HG03442 (cell line): ENCODE measurements around the gene GOLGA6A.

Experiments used
- ATAC-seq: cut with Tn5 transposase; IDR thresholded peaks from one replicate; pipeline ENCODE4 v1.9.1; 2021; ENCODE audit warnings: mild to moderate bottlenecking, moderate library complexity; ENCODE audit not compliant: unreplicated experiment

The GOLGA6A gene

GRCh38 chr15:74038707-74039655 lies 43.4 kb downstream of the GOLGA6A start:
- no peak for ATAC-seq

GRCh38 chr15:74037171-74038117 lies 44.9 kb downstream of the GOLGA6A start:
- ATAC-seq, result no peak

GRCh38 chr15:74036271-74037170 lies 45.8 kb downstream of the GOLGA6A start:
- no peak for ATAC-seq

- ATAC-seq, result no peak
Observed at GRCh38 chr15:74035121-74036017, 47.0 kb downstream of the GOLGA6A start.

GRCh38 chr15:74034206-74034755 lies 48.1 kb downstream of the GOLGA6A start:
- ATAC-seq, result no peak

GRCh38 chr15:74032606-74033561 lies 49.5 kb downstream of the GOLGA6A start:
- no peak for ATAC-seq

GRCh38 chr15:74032046-74032445 lies 50.3 kb downstream of the GOLGA6A start:
- no peak for ATAC-seq

GRCh38 chr15:74028646-74029045 lies 53.7 kb downstream of the GOLGA6A start:
- no peak for ATAC-seq

- ATAC-seq, result no peak
Observed at GRCh38 chr15:74027688-74028087, 54.7 kb downstream of the GOLGA6A start.

- no peak for ATAC-seq
Observed at GRCh38 chr15:74025436-74025835, 56.9 kb downstream of the GOLGA6A start.

GRCh38 chr15:74024687-74025086 lies 57.7 kb downstream of the GOLGA6A start:
- no peak for ATAC-seq

- no peak for ATAC-seq
Observed at GRCh38 chr15:74022706-74023470, 59.5 kb downstream of the GOLGA6A start.
